ENCODE results near the gene GSTA2.
"Not testable (repeated sequence)": the region's sequence is repeated elsewhere in the genome, so short reads cannot be mapped to it uniquely, and the experiment has no call there.

GSTA2 gene

GRCh38 chr6:52763322-52763916 lies at the start of gene GSTA2:
GSTA2 (minus strand) TSS chr6:52763475; CDS start chr6:52757947, 5,528 bp downstream.
- not testable (repeated sequence) for DNase-seq

GRCh38 chr6:52809777-52810176 lies 46.5 kb upstream of the GSTA2 start:
- DNase-seq: not testable (repeated sequence)

- DNase-seq: no peak
Observed at GRCh38 chr6:52808660-52809059, 45.4 kb upstream of the GSTA2 start.

- DNase-seq: not testable (repeated sequence)
Observed at GRCh38 chr6:52803668-52804255, 40.5 kb upstream of the GSTA2 start, which contains the start of gene GSTA1. GSTA1 (minus strand) TSS chr6:52803816; CDS start chr6:52799267, 4,549 bp downstream.

GRCh38 chr6:52802806-52803205 lies 39.5 kb upstream of the GSTA2 start:
- DNase-seq: no peak

- no peak for DNase-seq
Observed at GRCh38 chr6:52801188-52801841, 38.0 kb upstream of the GSTA2 start.

- DNase-seq: peak in 1 of 58 donors; percentile 7
Observed at GRCh38 chr6:52799272-52799671, 36.0 kb upstream of the GSTA2 start.

- not testable (repeated sequence) for DNase-seq
Observed at GRCh38 chr6:52794366-52794765, 31.1 kb upstream of the GSTA2 start.

DNA sequence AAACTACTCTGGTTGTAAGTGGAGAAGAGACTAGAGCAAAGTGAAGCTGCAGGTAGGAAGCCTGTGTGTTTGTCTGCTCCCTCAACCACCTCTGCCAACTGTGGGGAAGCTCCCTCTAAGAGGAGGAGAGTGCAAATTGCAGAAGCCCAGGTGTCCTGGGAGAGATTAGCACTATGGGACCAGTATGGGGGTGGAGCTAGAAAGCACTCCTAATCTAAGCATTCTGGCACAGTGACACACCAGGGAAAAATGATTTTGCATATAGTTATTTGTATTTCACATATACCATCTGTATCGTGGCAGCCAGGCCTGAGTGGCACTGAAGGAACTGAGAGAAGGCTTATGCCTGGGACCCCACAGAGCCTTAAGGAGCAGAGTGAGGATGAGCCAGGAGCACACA lies 27.6 kb upstream of the GSTA2 start:
- DNase-seq: no peak

DNA sequence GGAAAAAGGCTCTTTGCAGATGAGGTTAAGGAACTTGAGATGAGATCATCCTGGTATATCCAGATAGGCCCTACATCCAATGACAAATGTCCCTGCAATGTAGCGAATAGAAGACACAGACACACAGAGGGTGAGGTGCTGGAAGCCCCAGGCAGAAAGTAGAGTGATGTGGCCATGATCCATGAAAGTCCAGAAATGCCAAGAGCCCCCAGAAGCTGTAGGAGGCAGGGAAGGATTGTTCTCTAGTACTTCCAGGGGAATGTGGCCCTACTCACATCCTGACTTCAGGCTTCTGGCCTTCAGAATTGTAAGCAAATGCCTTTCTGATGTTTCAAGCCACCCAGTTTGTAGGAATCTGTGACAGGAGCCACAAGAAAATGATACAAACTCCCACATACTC lies 26.4 kb upstream of the GSTA2 start:
- DNase-seq: not testable (repeated sequence)

DNA sequence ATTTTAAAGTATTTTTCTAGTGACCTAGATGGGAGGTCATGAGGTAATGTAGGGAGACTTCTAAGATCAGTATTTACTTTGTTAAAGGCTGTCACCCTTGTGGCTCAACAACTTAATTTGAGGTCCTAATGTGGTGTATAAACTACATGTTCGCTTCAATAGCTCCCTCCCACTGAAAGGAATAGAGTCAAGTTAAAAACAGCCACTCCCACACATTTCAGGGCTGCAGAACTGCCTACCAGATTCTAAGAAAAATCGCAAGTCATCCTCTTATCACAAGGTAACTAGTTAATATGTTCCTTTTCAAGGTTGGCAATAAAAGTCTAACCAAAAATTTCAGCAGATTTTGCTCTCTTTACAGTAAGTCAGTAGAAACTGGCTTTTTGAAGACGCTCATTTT lies 25.2 kb upstream of the GSTA2 start:
- DNase-seq: no peak

DNA sequence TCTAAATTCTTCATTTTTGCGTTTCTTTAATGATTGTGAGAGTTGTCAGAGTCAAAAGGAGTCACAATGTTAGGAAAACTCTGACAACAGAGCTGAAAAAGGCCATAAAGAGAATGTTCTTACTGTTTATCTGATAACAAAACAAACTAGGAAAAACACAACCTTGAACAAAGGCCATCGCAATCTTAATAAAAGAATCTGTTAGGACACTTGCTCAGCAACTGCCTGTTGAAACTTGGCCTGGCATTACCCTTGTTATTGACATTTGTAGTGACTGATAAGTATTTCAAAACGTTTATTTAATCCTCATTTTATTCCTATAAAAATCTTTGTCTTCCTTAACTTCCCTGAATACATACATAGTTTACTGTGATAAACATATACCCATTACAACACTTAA lies 24.6 kb upstream of the GSTA2 start:
- DNase-seq: no peak

DNA sequence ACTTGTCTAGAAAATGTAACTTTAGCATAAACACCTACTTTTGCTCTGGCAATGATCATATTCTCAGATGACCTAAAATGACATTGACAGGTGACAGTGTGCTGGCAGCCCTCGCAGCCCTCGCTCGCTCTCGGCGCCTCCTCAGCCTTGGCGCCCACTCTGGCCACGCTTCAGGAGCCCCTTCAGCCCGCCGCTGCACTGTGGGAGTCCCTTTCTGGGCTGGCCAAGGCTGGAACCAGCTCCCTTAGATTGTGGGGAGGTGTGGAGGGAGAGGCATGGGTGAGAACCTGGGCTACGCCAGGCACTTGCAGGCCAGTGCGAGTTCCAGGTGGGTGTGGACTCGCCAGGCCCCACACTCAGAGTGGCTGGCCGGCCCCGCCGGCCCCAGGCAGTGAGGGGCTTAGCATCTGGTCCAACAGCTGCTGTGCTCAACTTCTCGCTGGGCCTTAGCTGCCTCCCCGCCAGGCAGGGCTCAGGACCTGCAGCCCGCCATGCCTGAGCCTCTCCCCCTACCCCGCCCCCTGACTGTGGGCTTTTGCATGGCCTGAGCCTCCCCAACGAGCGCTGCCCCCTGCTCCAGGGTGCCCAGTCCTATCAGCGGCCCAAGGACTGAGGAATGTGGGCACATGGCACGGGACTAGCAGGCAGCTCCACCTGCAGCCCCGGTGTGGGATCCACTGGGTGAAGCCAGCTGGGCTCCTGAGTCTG lies 23.1 kb upstream of the GSTA2 start:
- DNase-seq: no peak

GRCh38 chr6:52782696-52783274 lies 19.5 kb upstream of the GSTA2 start:
- not testable (repeated sequence) for DNase-seq

DNA sequence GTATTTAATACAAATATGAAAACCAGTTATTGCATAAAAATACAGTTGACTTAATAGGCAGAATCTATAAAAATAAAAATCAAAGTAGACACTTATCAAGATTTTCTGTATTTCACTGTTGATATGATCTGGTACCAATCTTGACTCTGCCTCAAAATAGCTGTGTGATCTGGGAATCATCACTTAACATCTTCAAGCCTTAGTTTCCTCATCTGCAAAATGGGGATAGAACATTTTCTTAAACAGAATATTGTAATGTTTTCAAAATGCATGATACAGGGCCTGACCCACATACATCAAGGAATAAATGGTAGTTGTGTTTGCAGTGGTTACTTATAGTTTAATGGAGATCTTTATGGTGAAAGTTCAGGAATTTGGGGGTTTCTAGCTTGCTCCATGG lies 18.9 kb upstream of the GSTA2 start:
- not testable (repeated sequence) for DNase-seq

DNA sequence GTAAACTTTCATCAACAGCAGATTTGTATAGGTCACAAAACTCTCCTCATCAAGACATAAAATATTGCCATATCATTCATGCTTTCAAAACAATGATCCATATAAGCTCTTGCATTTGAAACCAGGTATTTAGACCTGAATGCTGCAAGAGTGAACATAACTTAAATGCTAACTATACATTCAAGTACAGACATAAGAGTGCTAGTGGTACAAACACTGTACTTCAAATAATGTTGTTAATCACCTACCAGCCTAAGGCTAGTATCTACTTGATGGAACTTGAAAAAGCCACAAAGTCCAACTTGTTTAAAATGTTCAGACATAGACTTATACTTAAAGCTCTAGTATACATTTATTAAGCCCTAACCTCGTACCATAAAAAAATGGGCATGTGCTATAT lies 16.0 kb upstream of the GSTA2 start:
- no peak for DNase-seq

DNA sequence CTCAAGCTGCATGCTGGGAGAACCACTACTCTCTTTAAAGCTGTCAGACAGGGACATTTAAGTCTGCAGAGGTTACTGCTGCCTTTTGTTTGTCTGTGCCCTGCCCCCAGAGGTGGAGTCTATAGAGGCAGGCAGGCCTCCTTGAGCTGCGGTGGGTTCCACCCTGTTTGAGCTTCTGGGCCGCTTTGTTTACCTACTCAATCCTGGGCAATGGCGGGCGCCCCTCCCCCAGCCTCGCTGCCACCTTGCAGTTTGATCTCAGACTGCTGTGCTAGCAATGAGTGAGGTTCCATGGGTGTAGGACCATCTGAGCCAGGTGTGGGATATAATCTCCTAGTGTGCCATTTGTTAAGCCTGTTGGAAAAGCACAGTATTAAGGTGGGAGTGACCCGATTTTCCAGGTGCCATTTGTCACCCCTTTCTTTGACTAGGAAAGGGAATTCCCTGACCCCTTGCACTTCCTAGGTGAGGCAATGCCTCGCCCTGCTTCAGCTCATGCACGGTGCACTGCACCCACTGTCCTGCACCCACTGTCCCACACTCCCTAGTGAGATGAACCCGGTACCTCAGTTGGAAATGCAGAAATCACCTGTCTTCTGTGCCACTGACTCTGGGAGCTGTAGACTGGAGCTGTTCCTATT lies 13.6 kb upstream of the GSTA2 start:
- DNase-seq: not testable (repeated sequence)

DNA sequence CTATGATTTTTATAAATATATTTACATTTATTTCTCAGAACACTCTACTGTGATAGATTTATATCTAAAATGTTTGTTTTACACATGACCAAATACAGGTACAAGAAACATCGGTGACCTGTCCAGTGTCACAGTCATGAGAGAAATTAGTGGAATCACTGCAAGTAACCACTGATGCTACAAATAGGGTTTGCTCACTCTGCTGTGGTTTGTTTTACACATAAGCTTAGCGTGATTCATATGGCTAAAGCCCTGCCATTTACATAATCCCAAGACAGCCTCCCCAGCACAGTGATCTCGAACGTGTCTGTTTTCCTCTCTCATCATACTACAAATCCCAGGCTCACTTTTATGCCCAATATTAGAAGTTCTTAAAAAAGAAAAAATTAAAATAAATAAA lies 6.1 kb upstream of the GSTA2 start:
- DNase-seq: not testable (repeated sequence)

- not testable (repeated sequence) for DNase-seq
Observed at GRCh38 chr6:52767658-52768057, 4.4 kb upstream of the GSTA2 start.

GRCh38 chr6:52761673-52762491 lies 1.4 kb downstream of the GSTA2 start:
- DNase-seq: not testable (repeated sequence)

Data from anterior cingulate cortex (tissue), 58 donors.